A673 (cell line): ENCODE data around the gene AGRN.

ENCODE experiments used
- EZH2 ChIP-seq: fragments of 200-600 bp; sonication (generic); IDR thresholded peaks from 2 replicates; pipeline ENCODE4 v1.6.1; 2017; ENCODE audit warnings: borderline replicate concordance, low read depth, mild to moderate bottlenecking, mixed read lengths, antibody characterized with exemption, low read length; ENCODE audit not compliant: poor library complexity, severe bottlenecking
- TF ChIP-seq, protein P1 (sequence below): fragments of 300-800, 200-600 bp; sonication (generic); conservative IDR thresholded peaks from 2 replicates; pipeline ENCODE4 v1.5.1; 2017; ENCODE audit warnings: low read depth, mild to moderate bottlenecking, antibody characterized with exemption, low read length, moderate library complexity, mixed read lengths

DNA sequence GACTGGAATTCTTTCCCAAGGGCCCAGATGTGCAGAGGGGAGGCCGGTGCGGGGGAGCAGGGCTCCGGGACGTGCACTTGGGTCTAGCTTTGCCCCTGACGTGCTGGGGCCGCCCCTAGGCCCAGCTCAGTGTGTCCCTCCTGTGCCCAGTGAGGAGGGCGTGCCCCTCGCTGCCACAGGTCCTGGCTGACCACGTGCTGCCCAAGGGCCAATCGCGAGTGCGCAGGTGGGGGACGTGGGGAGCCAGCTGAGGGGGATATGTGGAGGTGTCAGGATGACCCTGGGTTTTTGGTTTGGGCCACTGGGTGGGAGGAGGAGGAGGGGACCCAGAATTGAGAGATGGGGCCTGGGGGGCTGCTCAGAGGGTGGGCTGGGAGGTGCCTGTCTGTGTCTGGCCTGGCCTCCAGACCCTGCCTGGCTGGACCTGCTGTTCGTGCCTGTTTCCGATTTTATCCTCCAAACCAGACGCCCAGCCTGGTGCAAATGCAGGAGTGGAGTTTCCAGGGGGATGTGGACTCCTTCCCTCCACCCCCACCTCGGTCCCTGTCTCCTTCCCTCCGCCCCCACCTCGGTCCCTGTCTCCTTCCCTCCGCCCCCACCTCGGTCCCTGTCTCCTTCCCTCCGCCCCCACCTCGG is 60.3 kb downstream of the AGRN start:
- TF ChIP-seq, protein P1, sequence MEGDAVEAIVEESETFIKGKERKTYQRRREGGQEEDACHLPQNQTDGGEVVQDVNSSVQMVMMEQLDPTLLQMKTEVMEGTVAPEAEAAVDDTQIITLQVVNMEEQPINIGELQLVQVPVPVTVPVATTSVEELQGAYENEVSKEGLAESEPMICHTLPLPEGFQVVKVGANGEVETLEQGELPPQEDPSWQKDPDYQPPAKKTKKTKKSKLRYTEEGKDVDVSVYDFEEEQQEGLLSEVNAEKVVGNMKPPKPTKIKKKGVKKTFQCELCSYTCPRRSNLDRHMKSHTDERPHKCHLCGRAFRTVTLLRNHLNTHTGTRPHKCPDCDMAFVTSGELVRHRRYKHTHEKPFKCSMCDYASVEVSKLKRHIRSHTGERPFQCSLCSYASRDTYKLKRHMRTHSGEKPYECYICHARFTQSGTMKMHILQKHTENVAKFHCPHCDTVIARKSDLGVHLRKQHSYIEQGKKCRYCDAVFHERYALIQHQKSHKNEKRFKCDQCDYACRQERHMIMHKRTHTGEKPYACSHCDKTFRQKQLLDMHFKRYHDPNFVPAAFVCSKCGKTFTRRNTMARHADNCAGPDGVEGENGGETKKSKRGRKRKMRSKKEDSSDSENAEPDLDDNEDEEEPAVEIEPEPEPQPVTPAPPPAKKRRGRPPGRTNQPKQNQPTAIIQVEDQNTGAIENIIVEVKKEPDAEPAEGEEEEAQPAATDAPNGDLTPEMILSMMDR, result no peak
- TF ChIP-seq EZH2, result no peak
